ENCODE results near the gene SPIRE2.

The SPIRE2 gene

GRCh38 chr16:89841275-89841674 lies 13.0 kb downstream of the SPIRE2 start:
- DNase-seq (ENCODE audit: low read depth), result no peak

- DNase-seq (ENCODE audit: low read depth), result peak; percentile 88
Observed at GRCh38 chr16:89842471-89843408, 14.5 kb downstream of the SPIRE2 start.

- no peak for DNase-seq (ENCODE audit: low read depth)
Observed at GRCh38 chr16:89843409-89844350, 15.4 kb downstream of the SPIRE2 start.

GRCh38 chr16:89844739-89845339 lies 16.6 kb downstream of the SPIRE2 start:
- DNase-seq (ENCODE audit: low read depth), result no peak

- no peak for DNase-seq (ENCODE audit: low read depth)
Observed at GRCh38 chr16:89845417-89845816, 17.1 kb downstream of the SPIRE2 start.

- DNase-seq (ENCODE audit: low read depth), result no peak
Observed at GRCh38 chr16:89847051-89847939, 19.0 kb downstream of the SPIRE2 start.

- DNase-seq (ENCODE audit: low read depth), result no peak
Observed at GRCh38 chr16:89847940-89848297, 19.6 kb downstream of the SPIRE2 start.

GRCh38 chr16:89848974-89849373 lies 20.7 kb downstream of the SPIRE2 start:
- no peak for DNase-seq (ENCODE audit: low read depth)

GRCh38 chr16:89853306-89853993 lies 25.2 kb downstream of the SPIRE2 start:
- DNase-seq (ENCODE audit: low read depth), result no peak

GRCh38 chr16:89855301-89855945 lies 27.1 kb downstream of the SPIRE2 start:
- DNase-seq (ENCODE audit: low read depth), result no peak

- DNase-seq (ENCODE audit: low read depth), result no peak
Observed at GRCh38 chr16:89855986-89856385, 27.7 kb downstream of the SPIRE2 start.

- no peak for DNase-seq (ENCODE audit: low read depth)
Observed at GRCh38 chr16:89858973-89859614, 30.8 kb downstream of the SPIRE2 start.

GRCh38 chr16:89859615-89860007 lies 31.3 kb downstream of the SPIRE2 start:
- no peak for DNase-seq (ENCODE audit: low read depth)

GRCh38 chr16:89860747-89861304 lies 32.6 kb downstream of the SPIRE2 start:
- peak; percentile 58 for DNase-seq (ENCODE audit: low read depth)

- peak; percentile 14 for DNase-seq (ENCODE audit: low read depth)
Observed at GRCh38 chr16:89861648-89862047, 33.4 kb downstream of the SPIRE2 start.

- no peak for DNase-seq (ENCODE audit: low read depth)
Observed at GRCh38 chr16:89862732-89863131, 34.5 kb downstream of the SPIRE2 start.

GRCh38 chr16:89863741-89864526 lies 35.7 kb downstream of the SPIRE2 start:
- DNase-seq (ENCODE audit: low read depth), result peak; percentile 63

- peak; percentile 38 for DNase-seq (ENCODE audit: low read depth)
Observed at GRCh38 chr16:89864527-89864820, 36.2 kb downstream of the SPIRE2 start.

- no peak for DNase-seq (ENCODE audit: low read depth)
Observed at GRCh38 chr16:89867918-89868317, 39.6 kb downstream of the SPIRE2 start.
